AG09319 (cell line): ENCODE measurements around the gene SLX9.

Source experiments
- DNase-seq: peaks from one replicate; pipeline ENCODE4 v3.0.0-alpha.2; 2010; ENCODE audit warnings: low read depth; ENCODE audit errors: extremely low read depth
- TF ChIP-seq, protein P1 (sequence below): IDR thresholded peaks from 2 replicates; pipeline ENCODE4 v1.5.1; 2011; ENCODE audit warnings: low read depth, mild to moderate bottlenecking, inconsistent platforms, low read length, moderate library complexity

Gene SLX9

DNA sequence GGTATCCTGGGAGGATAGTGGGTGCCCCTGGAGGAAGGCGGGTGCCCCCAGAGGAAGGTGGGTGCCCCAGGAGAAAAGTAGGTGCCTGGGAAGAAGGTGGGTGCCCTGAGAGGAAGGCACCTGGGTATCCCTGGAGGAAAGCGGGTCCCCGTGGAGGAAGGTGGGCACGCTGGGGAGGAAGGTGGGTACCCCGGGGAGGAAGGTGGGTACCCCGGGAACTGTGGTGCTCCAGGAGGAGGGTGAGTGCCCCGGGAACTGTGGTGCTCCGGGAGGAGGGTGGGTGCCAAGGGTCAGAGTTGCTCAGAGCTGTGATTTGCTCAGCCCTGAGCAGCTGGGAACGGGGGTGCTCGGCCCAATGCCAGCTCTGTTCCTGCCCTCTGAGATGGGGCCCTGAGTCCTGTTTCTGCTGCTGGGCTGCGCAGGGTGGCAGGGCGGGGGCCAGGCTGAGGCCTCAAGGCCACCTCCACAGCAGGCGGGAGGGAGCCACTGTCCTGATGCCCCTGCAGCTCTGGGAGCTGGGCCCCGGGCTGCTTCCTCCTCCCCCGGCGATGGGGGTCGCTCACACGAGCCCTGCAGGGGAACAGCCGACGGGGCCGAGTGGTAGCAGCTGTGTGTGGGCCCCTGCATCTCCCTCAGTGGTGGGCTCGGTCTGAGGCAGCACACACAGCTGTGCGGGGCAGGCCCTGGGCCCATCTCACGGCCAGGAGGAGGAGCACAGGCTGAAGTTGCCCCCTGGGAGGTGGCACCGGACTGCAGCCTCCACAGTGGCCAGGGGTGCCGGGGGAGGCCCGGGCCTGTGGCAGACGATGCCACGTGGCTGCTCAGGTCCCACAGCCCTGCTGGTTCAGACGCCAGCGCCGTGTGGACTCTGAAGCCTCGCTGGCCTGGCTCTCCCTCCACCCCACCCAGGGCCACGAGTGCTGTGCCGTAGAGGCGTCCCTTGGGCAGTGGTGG, 57.4 kb downstream of the SLX9 start:
- TF ChIP-seq, protein P1, sequence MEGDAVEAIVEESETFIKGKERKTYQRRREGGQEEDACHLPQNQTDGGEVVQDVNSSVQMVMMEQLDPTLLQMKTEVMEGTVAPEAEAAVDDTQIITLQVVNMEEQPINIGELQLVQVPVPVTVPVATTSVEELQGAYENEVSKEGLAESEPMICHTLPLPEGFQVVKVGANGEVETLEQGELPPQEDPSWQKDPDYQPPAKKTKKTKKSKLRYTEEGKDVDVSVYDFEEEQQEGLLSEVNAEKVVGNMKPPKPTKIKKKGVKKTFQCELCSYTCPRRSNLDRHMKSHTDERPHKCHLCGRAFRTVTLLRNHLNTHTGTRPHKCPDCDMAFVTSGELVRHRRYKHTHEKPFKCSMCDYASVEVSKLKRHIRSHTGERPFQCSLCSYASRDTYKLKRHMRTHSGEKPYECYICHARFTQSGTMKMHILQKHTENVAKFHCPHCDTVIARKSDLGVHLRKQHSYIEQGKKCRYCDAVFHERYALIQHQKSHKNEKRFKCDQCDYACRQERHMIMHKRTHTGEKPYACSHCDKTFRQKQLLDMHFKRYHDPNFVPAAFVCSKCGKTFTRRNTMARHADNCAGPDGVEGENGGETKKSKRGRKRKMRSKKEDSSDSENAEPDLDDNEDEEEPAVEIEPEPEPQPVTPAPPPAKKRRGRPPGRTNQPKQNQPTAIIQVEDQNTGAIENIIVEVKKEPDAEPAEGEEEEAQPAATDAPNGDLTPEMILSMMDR: no peak
- DNase-seq: no peak

DNA sequence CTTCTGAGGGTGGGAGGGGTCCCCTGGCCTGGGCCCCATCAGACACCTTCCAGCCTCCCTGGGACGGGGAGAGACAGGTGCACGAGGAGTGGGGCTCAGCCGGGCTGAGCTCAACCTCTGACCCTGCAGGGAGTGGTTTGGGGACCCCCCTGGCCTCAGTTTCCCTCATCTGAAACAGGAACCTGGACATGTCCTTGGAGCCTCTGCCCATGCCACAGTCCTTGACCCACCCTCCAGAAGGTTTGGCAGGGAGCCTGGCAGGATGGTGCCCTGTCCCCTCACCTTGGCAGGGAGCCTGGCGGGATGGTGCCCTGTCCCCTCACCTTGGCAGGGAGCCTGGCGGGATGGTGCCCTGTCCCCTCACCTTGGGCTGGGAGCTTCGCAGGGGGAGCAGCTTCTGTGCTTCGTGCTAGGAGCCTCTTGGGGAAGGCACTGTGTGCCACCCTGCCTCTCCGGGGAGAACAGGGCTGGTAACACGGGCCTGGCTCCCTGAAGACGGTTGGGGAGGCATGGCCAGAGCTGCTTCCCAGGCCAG, 58.3 kb downstream of the SLX9 start:
- no peak for DNase-seq
- TF ChIP-seq, protein P1: no peak

DNA sequence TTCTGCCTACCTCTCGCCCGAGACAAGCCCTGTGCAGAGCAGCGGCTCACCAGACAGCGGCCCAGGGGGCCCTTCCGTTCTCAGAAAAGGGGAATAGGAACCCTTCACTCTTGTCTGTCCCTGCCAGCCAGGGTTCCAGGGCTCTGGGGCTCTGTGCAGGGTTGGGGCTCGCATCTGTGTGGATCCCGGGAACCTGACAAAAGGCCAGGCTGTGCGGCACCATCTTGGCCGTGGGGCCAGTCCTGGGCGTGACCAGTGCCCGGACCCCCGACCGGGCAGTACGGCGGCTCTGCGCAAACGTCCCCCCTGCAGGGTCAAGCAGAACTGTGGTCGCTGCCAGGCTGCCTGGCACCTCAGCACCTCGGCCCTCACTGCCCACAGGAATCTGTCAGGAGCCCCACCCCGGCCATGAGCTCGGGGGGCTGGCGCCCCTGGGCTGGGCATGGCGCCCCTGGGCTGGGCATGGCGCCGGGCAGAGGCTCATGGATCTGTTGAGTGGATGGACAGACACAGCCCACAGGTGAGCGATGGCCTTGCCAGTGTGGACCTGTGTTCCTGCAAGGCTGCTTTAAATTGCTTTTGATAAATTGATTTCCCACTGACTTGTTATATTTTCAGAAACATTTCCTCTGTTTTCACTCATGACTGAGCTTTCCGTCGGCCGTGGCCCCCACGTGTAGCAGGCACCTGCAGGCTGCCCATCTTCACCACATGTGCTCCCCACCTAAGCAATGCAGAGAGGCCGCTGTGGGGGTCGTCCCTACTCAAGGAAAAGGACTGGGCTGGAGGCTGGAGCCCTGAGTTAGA, 59.0 kb downstream of the SLX9 start:
- TF ChIP-seq, protein P1: no peak

DNA sequence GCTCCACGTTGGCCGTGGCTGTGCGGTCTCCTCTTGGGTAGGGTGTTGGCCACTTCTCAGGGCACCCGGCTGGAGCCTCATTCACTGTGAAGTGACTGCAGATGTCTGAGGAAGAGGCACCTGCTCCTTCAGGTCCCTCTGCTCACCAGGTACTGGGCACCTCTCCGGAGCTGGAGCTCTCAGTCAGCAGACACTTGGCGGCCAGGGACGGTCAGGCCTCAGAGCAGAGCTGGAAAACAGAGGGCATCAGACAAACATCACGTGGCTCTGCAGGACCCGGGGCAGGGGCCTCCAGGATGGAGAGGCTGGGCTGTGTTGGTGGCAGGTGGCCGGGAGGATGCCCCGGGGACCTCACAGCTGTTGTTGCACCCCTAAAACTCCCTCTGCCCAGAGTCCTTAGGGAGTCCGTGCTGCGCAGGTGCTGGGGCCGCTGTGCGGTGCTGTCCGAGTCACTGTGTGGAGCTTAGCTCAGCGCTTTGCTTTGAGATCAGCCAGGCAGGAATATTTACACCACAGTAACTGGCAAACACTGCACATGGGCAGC, 59.7 kb downstream of the SLX9 start:
- no peak for DNase-seq
- TF ChIP-seq, protein P1: no peak

More for the DNA sequence above, 59.0 kb downstream of the SLX9 start:
- DNase-seq: no peak

DNA sequence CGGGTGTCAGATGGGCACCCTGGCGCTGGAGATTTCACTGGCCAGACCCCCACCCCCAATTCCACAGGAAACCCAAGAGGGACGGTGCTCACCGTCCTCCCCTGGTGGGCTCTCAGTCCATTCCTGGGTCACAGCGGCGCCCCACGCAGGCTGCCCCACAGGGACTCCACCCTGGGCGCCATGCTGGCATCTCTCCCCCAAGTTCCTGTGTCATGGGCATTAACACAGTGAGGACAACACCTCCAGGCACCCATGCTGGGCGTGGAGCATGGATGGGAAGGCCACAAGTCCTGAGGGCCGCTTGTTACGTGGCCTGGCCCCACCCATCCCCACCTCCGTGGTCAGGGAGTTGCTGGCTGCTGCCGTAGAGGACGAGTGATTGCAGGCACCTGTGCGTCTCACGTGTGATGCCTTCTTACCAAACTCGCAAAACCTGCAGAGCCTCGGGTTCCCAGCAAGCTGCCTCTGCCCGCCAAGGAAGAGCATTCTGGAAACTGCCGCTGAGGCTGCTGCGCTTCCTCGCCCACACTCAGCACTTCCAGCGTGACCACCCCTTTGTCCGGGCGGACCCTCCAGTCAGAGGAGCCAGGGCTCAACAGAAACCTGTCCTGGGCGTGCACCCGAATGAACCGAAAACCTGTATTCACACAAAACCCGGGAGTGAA, 60.3 kb downstream of the SLX9 start:
- DNase-seq: no peak
- TF ChIP-seq, protein P1: no peak

DNA sequence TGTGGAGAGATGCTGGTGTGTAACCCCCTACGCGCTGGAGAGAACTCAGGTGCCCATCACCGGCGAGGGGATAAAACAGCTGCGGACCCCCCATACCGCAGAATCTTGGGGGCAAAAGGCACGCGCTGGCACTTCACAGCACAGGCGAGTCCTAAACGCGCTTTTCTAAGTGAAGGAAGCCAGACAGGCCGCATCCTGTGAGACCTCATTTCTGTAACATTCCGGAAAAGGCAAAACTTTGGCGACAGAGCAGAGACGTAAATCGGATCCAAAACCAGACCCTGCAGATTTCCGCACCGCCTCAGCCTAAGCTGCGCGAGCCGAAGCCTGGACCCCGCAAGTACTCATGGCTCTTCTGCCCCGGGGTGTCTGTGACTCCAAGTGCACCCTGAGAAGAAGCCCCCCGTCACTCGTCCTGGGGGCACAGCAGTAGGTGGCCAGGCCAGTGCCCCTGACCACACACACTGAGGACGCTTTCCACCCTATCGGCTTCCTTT, 60.9 kb downstream of the SLX9 start:
- TF ChIP-seq, protein P1: no peak

More for the DNA sequence above, 60.9 kb downstream of the SLX9 start:
- no peak for DNase-seq
